Loucy (cell line): ENCODE measurements around the gene KDELR3.

ENCODE experiments used
- H2AFZ ChIP-seq: fragments of 200-600 bp; sonication (generic); 2 replicates; pipeline ENCODE4 v1.6.0; 2016; ENCODE audit warnings: antibody characterized with exemption, mild to moderate bottlenecking, low read length, moderate library complexity
- H3F3A ChIP-seq: fragments of 200-600 bp; 2 replicates; pipeline ENCODE4 v1.6.0; 2016; ENCODE audit warnings: antibody characterized with exemption, low read depth, mild to moderate bottlenecking
- H3K27me3 ChIP-seq: fragments of 200-600 bp; sonication (generic); 2 replicates; pipeline ENCODE4 v1.6.1; 2014; ENCODE audit warnings: low read length, mild to moderate bottlenecking; ENCODE audit not compliant: insufficient read depth, poor library complexity, severe bottlenecking
- H3K36me3 ChIP-seq: fragments of 200-600 bp; sonication (generic); 2 replicates; pipeline ENCODE4 v1.6.1; 2016; ENCODE audit warnings: low read length; ENCODE audit not compliant: insufficient read depth
- H3K4me1 ChIP-seq: fragments of 200-600 bp; sonication (generic); 2 replicates; pipeline ENCODE4 v1.5.1; 2014; ENCODE audit warnings: low read length, mild to moderate bottlenecking; ENCODE audit not compliant: insufficient read depth, poor library complexity, severe bottlenecking
- H3K4me2 ChIP-seq: fragments of 200-600 bp; sonication (generic); 2 replicates; pipeline ENCODE4 v1.6.0; 2014; ENCODE audit warnings: antibody characterized with exemption, low read length, low read depth, mild to moderate bottlenecking; ENCODE audit not compliant: poor library complexity, severe bottlenecking
- H3K4me3 ChIP-seq: fragments of 200-600 bp; sonication (generic); 2 replicates; pipeline ENCODE4 v1.5.1; 2014; ENCODE audit warnings: low read length, mild to moderate bottlenecking, mixed read lengths; ENCODE audit not compliant: poor library complexity, severe bottlenecking
- H3K79me2 ChIP-seq: fragments of 200-600 bp; sonication (generic); 2 replicates; pipeline ENCODE4 v1.6.1; 2014; ENCODE audit warnings: low read length; ENCODE audit not compliant: insufficient read depth
- H3K9ac ChIP-seq: fragments of 200-600 bp; sonication (generic); 2 replicates; pipeline ENCODE4 v1.6.0; 2014; ENCODE audit warnings: mild to moderate bottlenecking, low read depth, low read length, moderate library complexity; ENCODE audit not compliant: poor library complexity, severe bottlenecking
- H3K9me2 ChIP-seq: fragments of 200-600 bp; sonication (generic); replicated peaks from 2 replicates; pipeline ENCODE4 v1.6.1; 2016; ENCODE audit warnings: low read depth, low read length, mixed read lengths
- H3K9me3 ChIP-seq: fragments of 200-600 bp; sonication (generic); 2 replicates; pipeline ENCODE4 v1.6.1; 2014; ENCODE audit warnings: mild to moderate bottlenecking, antibody characterized with exemption, low read length, low read depth; ENCODE audit not compliant: insufficient read depth
- H4K20me1 ChIP-seq: fragments of 200-600 bp; sonication (generic); 2 replicates; pipeline ENCODE4 v1.6.0; 2014; ENCODE audit warnings: antibody characterized with exemption, low read length, mild to moderate bottlenecking; ENCODE audit not compliant: insufficient read depth, poor library complexity, severe bottlenecking
- EZH2phosphoT487 ChIP-seq: fragments of 200-600 bp; IDR thresholded peaks from 2 replicates; pipeline ENCODE4 v1.6.1; 2018; ENCODE audit warnings: antibody characterized with exemption, mild to moderate bottlenecking, moderate library complexity, borderline replicate concordance
- TF ChIP-seq, protein P1 (sequence below): fragments of 200-600 bp; sonication (generic); conservative IDR thresholded peaks from 2 replicates; pipeline ENCODE4 v1.5.1; 2014; ENCODE audit warnings: mild to moderate bottlenecking, antibody characterized with exemption, low read length

KDELR3 gene

DNA sequence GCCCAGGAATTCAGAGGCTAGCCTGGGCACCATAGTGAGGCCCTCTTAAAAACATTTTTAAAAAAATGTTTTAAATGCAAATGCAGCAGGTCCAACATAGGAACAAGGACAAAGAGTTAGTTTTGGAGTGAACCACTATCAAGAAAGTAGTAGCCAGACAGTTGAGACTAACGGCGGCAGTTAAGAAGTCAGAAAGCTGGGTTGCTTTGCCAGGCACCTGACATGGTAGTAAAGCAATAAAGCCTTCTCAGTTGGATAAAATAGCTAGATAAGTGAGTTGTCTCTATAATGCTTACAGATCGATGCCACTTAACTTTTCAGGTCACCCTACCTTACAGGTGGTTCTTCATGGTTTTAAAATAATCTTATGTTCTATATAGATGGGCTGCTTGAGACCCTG is 55.1 kb downstream of the KDELR3 start:
- no peaks in the 10 kb centered on the region for H3K4me1 ChIP-seq
- TF ChIP-seq, protein P1, sequence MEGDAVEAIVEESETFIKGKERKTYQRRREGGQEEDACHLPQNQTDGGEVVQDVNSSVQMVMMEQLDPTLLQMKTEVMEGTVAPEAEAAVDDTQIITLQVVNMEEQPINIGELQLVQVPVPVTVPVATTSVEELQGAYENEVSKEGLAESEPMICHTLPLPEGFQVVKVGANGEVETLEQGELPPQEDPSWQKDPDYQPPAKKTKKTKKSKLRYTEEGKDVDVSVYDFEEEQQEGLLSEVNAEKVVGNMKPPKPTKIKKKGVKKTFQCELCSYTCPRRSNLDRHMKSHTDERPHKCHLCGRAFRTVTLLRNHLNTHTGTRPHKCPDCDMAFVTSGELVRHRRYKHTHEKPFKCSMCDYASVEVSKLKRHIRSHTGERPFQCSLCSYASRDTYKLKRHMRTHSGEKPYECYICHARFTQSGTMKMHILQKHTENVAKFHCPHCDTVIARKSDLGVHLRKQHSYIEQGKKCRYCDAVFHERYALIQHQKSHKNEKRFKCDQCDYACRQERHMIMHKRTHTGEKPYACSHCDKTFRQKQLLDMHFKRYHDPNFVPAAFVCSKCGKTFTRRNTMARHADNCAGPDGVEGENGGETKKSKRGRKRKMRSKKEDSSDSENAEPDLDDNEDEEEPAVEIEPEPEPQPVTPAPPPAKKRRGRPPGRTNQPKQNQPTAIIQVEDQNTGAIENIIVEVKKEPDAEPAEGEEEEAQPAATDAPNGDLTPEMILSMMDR = no peak
- no peak for TF ChIP-seq EZH2phosphoT487
- H3K27me3 ChIP-seq = no peaks in the 10 kb centered on the region
- no peak overlapping the region for H2AFZ ChIP-seq
- no peak overlapping the region for H3K4me3 ChIP-seq
- no peaks in the 10 kb centered on the region for H3K36me3 ChIP-seq
- no peaks in the 10 kb centered on the region for H3K9me3 ChIP-seq
- H3K9me2 ChIP-seq = no peaks in the 10 kb centered on the region
- no peak overlapping the region for H3K9ac ChIP-seq
- H4K20me1 ChIP-seq = no peaks in the 10 kb centered on the region
- no peaks in the 10 kb centered on the region for H3F3A ChIP-seq
- no peak overlapping the region for H3K4me2 ChIP-seq
- no peaks in the 10 kb centered on the region for H3K79me2 ChIP-seq

DNA sequence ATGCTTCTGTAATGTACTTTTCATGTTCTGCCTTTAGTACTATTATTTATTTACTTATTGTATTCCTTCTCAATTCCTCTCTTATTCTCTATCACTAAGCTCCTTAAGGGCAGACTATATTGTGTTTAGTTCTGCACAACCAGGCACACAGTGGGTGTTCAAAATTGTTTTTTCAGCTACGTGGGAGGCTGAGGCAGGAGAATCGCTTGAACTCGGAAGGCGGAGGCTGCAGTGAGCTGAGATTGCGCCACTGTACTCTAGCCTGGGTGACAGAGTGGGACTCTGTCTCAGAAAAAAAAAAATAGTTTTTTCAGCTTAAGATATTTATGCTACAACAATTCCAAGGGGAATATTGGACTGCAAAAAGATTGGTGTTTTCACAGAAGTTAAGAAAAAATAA is 55.6 kb downstream of the KDELR3 start:
- Histone ChIP-seq H3F3A (no peaks in the 10 kb centered on the region), H3K9me3 (no peaks in the 10 kb centered on the region), H3K79me2 (no peaks in the 10 kb centered on the region), H3K36me3 (no peaks in the 10 kb centered on the region), H3K4me3 (no peak overlapping the region), H3K27me3 (no peaks in the 10 kb centered on the region), H3K9ac (no peak overlapping the region), H2AFZ (no peak overlapping the region), H3K4me2 (no peak overlapping the region), H3K4me1 (no peaks in the 10 kb centered on the region), H3K9me2 (no peaks in the 10 kb centered on the region), H4K20me1 (no peaks in the 10 kb centered on the region)
- no peak for TF ChIP-seq EZH2phosphoT487
- TF ChIP-seq, protein P1 = no peak

DNA sequence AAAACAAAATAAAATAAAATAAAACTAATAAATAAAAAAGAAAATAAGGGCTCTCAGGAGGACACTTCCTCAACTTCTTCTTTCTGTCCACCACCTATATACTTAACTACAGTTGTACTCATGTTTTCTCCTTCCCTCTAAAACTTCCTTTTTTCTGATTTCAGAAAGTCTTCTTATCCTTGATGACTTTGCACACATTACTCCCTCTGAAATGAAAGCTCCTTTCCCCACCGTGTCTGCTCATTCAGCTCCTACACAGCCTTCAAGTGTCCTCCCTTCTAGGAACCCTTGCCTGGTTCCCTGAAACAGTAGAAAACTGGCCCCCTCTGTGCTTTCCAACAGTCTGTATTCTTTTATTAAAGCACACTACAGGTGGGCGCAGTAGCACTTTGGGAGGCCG is 56.5 kb downstream of the KDELR3 start:
- Histone ChIP-seq H4K20me1 (no peaks in the 10 kb centered on the region), H3K79me2 (no peaks in the 10 kb centered on the region), H3K4me1 (no peaks in the 10 kb centered on the region), H3K4me3 (no peak overlapping the region), H3K9ac (no peak overlapping the region), H3K9me2 (no peaks in the 10 kb centered on the region), H3K9me3 (no peaks in the 10 kb centered on the region), H3K4me2 (no peak overlapping the region), H3F3A (no peaks in the 10 kb centered on the region), H3K27me3 (no peaks in the 10 kb centered on the region), H3K36me3 (no peaks in the 10 kb centered on the region), H2AFZ (no peak overlapping the region)
- TF ChIP-seq EZH2phosphoT487 = no peak
- TF ChIP-seq, protein P1 = no peak
